ENCODE results near the gene PTEN.

Gene PTEN

GRCh38 chr10:87915989-87916388 lies 52.6 kb downstream of the PTEN start:
- DNase-seq (ENCODE audit: low read depth, low spot score): no peak
- Histone ChIP-seq H3K36me3 (ENCODE audit: insufficient read depth, insufficient read length, low read length) (no peaks in the 10 kb centered on the region), H3K4me3 (ENCODE audit: insufficient read length, low read depth) (no peak overlapping the region), H3K27me3 (ENCODE audit: insufficient read depth, insufficient read length) (no peaks in the 10 kb centered on the region), H3K9ac (ENCODE audit: insufficient read length, low read depth) (no peak overlapping the region), H3K9me3 (ENCODE audit: insufficient read depth, low read length) (0 out of 2 replicates have a peak, but pooled peaks cover 14% of the 10 kb centered on the region), H3K4me1 (ENCODE audit: insufficient read depth, insufficient read length) (no peaks in the 10 kb centered on the region)
- no peak for TF ChIP-seq ZNF274 (IDR thresholded peaks at IDR 0.05; ENCODE audit: low read depth, low read length)
- TF ChIP-seq YY1 (IDR thresholded peaks at IDR 0.05; ENCODE audit: insufficient read depth, insufficient read length): no peak
- no peak for TF ChIP-seq SUZ12 (IDR thresholded peaks at IDR 0.05; ENCODE audit: extremely low read depth, insufficient read depth, insufficient read length)

DNA sequence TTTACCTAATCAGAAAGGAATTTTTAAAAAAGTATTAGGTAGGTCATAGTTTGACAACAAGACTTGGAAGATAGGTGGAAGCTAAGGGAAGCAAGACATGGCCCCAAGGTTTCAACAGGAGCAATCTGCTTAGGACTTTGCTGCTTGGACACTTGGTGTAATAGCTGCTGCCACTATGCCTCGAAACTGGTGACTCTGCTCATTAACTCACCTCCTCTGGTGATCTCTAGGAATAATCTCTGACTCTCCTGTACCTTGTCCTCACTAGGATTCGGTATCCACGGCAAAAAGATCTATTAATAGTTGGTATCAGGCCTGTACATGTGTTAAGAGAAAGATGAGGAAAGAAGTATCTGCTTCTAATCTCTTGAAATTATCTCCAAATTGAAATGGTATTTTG lies 53.1 kb downstream of the PTEN start:
- Histone ChIP-seq H3K9ac (ENCODE audit: insufficient read length, low read depth) (no peak overlapping the region), H3K4me3 (ENCODE audit: insufficient read length, low read depth) (no peak overlapping the region), H3K9me3 (ENCODE audit: insufficient read depth, low read length) (0 out of 2 replicates have a peak, but pooled peaks cover 14% of the 10 kb centered on the region), H3K27me3 (ENCODE audit: insufficient read depth, insufficient read length) (no peaks in the 10 kb centered on the region), H3K36me3 (ENCODE audit: insufficient read depth, insufficient read length, low read length) (no peaks in the 10 kb centered on the region), H3K4me1 (ENCODE audit: insufficient read depth, insufficient read length) (no peaks in the 10 kb centered on the region)
- DNase-seq (ENCODE audit: low read depth, low spot score): no peak
- TF ChIP-seq SUZ12 (IDR thresholded peaks at IDR 0.05; ENCODE audit: extremely low read depth, insufficient read depth, insufficient read length) (no peak), YY1 (IDR thresholded peaks at IDR 0.05; ENCODE audit: insufficient read depth, insufficient read length) (no peak), ZNF274 (IDR thresholded peaks at IDR 0.05; ENCODE audit: low read depth, low read length) (no peak)

DNA sequence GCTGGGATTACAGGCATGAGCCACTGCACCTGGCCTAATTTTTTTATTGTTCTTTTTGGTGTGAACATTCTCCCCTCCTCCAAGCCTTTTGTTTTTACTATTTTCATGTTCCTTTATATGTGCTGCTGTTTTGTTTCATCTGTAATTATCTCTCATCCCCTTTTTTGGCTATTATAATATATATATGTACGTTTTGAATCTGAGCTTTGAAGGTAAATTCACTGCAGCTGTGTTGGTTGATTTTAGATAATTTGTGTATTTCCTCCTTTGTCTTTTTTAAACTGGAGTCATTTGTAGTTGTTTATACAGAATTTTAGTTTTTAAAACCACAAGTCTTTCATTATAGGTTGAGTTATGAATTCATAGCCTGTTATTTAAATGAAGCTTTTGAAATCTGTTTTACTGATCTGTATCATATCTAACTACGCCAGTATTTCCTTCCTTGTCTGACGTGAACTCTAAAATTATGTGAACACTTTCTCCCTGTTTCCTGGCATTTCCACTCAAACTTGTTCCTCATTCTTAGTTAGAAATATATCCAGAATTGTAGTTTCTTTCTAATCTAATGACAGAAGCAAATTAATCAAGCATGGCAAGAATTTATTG lies 54.9 kb downstream of the PTEN start:
- no peak overlapping the region for H3K9ac ChIP-seq (ENCODE audit: insufficient read length, low read depth)
- TF ChIP-seq YY1 (IDR thresholded peaks at IDR 0.05; ENCODE audit: insufficient read depth, insufficient read length): no peak
- no peak for TF ChIP-seq SUZ12 (IDR thresholded peaks at IDR 0.05; ENCODE audit: extremely low read depth, insufficient read depth, insufficient read length)
- TF ChIP-seq ZNF274 (IDR thresholded peaks at IDR 0.05; ENCODE audit: low read depth, low read length): no peak

DNA sequence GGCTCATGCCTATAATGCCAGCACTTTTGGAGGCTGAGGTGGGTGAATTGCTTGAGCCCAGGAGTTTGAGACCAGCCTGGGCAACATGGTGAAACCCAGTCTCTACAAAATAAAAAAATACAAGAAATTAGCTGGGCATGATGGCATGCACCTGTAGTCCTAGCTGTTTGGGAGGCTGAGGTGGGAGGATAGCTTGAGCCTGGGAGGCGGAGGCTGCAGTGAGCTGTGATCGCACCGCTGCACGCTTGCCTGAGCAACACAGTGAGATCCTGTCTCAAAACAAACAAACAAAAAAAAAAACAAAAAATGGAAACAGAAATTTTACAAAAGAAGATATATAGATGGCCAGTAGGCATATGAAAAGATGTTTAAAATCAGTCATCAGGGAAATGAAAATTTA lies 57.1 kb downstream of the PTEN start:
- H3K9me3 ChIP-seq (ENCODE audit: insufficient read depth, low read length): no peaks in the 10 kb centered on the region
- H3K4me3 ChIP-seq (ENCODE audit: insufficient read length, low read depth): no peak overlapping the region
- H3K4me1 ChIP-seq (ENCODE audit: insufficient read depth, insufficient read length): no peaks in the 10 kb centered on the region
- H3K27me3 ChIP-seq (ENCODE audit: insufficient read depth, insufficient read length): no peaks in the 10 kb centered on the region
- TF ChIP-seq SUZ12 (IDR thresholded peaks at IDR 0.05; ENCODE audit: extremely low read depth, insufficient read depth, insufficient read length) (no peak), YY1 (IDR thresholded peaks at IDR 0.05; ENCODE audit: insufficient read depth, insufficient read length) (no peak), ZNF274 (IDR thresholded peaks at IDR 0.05; ENCODE audit: low read depth, low read length) (no peak)
- no peak overlapping the region for H3K9ac ChIP-seq (ENCODE audit: insufficient read length, low read depth)
- H3K36me3 ChIP-seq (ENCODE audit: insufficient read depth, insufficient read length, low read length): no peaks in the 10 kb centered on the region
- DNase-seq (ENCODE audit: low read depth, low spot score): no peak

More for the DNA sequence above, 54.9 kb downstream of the PTEN start:
- Histone ChIP-seq H3K4me3 (ENCODE audit: insufficient read length, low read depth) (no peak overlapping the region), H3K36me3 (ENCODE audit: insufficient read depth, insufficient read length, low read length) (no peaks in the 10 kb centered on the region), H3K27me3 (ENCODE audit: insufficient read depth, insufficient read length) (no peaks in the 10 kb centered on the region), H3K9me3 (ENCODE audit: insufficient read depth, low read length) (0 out of 2 replicates have a peak, but pooled peaks cover 3% of the 10 kb centered on the region), H3K4me1 (ENCODE audit: insufficient read depth, insufficient read length) (no peaks in the 10 kb centered on the region)
- DNase-seq (ENCODE audit: low read depth, low spot score): no peak

DNA sequence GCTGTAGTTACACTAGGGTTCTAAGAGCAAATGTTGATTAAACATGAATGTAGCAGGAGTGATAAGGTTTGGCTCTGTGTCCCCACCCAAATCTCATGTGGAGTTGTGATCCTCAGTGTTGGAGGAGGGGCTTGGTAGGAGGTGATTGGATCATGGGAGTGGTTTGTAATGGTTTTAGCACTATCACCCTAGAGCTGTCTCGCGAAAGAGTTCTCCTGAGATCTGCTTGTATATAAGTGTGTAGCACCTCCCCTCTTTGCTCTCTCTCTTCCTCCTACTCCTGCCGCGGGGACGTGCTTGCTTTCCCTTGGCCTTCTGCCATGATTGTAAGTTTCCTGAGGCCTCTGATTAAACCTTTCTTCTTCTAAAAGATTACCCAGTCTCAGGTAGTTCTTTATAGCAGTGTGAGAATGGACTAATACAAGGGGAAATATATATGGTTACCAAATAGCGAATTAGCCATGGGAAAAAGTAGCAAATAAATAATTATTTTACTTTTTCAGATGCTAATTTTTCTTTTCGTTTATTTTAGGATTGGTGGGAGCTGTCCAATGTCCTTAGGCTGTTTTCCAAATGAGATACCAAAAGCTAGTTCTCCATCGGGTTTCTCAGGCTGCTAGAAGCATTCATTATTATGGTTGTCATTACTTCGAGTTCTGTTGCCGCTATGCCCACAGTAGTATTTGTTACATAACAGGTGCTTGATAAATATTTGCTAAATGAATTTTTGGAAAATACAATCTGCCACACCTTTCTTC lies 58.7 kb downstream of the PTEN start:
- H3K36me3 ChIP-seq (ENCODE audit: insufficient read depth, insufficient read length, low read length): no peaks in the 10 kb centered on the region
- TF ChIP-seq ZNF274 (IDR thresholded peaks at IDR 0.05; ENCODE audit: low read depth, low read length): no peak
- TF ChIP-seq YY1 (IDR thresholded peaks at IDR 0.05; ENCODE audit: insufficient read depth, insufficient read length): no peak
- no peak for TF ChIP-seq SUZ12 (IDR thresholded peaks at IDR 0.05; ENCODE audit: extremely low read depth, insufficient read depth, insufficient read length)
- no peak overlapping the region for H3K4me3 ChIP-seq (ENCODE audit: insufficient read length, low read depth)
- H3K9me3 ChIP-seq (ENCODE audit: insufficient read depth, low read length): no peaks in the 10 kb centered on the region
- no peaks in the 10 kb centered on the region for H3K4me1 ChIP-seq (ENCODE audit: insufficient read depth, insufficient read length)
- no peak overlapping the region for H3K9ac ChIP-seq (ENCODE audit: insufficient read length, low read depth)
- no peaks in the 10 kb centered on the region for H3K27me3 ChIP-seq (ENCODE audit: insufficient read depth, insufficient read length)
- DNase-seq (ENCODE audit: low read depth, low spot score): no peak

DNA sequence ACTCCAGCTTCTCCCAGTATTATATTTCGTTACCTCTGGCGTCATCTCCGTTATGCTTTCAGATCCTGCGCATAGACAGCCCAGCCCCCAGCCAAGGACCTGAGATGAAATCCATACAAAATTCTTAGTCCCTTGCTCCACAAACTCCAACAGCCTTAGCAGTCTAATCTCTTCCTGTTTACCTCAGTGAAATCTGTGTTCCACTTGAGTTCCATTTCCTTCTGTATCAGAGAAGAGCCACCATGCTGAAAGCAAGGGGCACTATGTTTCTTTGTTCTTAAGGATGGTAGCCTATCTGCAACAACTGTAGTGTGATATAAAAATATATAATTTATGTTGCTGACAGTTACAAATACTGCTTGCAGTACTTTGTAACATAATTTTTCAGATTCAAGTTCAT lies 59.8 kb downstream of the PTEN start:
- no peak overlapping the region for H3K9ac ChIP-seq (ENCODE audit: insufficient read length, low read depth)
- DNase-seq (ENCODE audit: low read depth, low spot score): no peak
- H3K36me3 ChIP-seq (ENCODE audit: insufficient read depth, insufficient read length, low read length): no peaks in the 10 kb centered on the region
- TF ChIP-seq ZNF274 (IDR thresholded peaks at IDR 0.05; ENCODE audit: low read depth, low read length): no peak
- no peak for TF ChIP-seq SUZ12 (IDR thresholded peaks at IDR 0.05; ENCODE audit: extremely low read depth, insufficient read depth, insufficient read length)
- TF ChIP-seq YY1 (IDR thresholded peaks at IDR 0.05; ENCODE audit: insufficient read depth, insufficient read length): no peak
- no peak overlapping the region for H3K4me3 ChIP-seq (ENCODE audit: insufficient read length, low read depth)
- H3K4me1 ChIP-seq (ENCODE audit: insufficient read depth, insufficient read length): no peaks in the 10 kb centered on the region
- H3K9me3 ChIP-seq (ENCODE audit: insufficient read depth, low read length): no peaks in the 10 kb centered on the region
- H3K27me3 ChIP-seq (ENCODE audit: insufficient read depth, insufficient read length): no peaks in the 10 kb centered on the region

- Histone ChIP-seq H3K36me3 (ENCODE audit: insufficient read depth, insufficient read length, low read length) (no peaks in the 10 kb centered on the region), H3K4me1 (ENCODE audit: insufficient read depth, insufficient read length) (no peaks in the 10 kb centered on the region), H3K9me3 (ENCODE audit: insufficient read depth, low read length) (no peaks in the 10 kb centered on the region), H3K9ac (ENCODE audit: insufficient read length, low read depth) (no peak overlapping the region), H3K4me3 (ENCODE audit: insufficient read length, low read depth) (no peak overlapping the region), H3K27me3 (ENCODE audit: insufficient read depth, insufficient read length) (no peaks in the 10 kb centered on the region)
- TF ChIP-seq SUZ12 (IDR thresholded peaks at IDR 0.05; ENCODE audit: extremely low read depth, insufficient read depth, insufficient read length) (no peak), ZNF274 (IDR thresholded peaks at IDR 0.05; ENCODE audit: low read depth, low read length) (no peak), YY1 (IDR thresholded peaks at IDR 0.05; ENCODE audit: insufficient read depth, insufficient read length) (no peak)
- no peak for DNase-seq (ENCODE audit: low read depth, low spot score)
Measured at GRCh38 chr10:87925570-87925969, 62.1 kb downstream of the PTEN start.
